ENCODE measurements around the gene ADNP2.
"Not testable (repeated sequence)": the region's sequence is repeated elsewhere in the genome, so short reads cannot be mapped to it uniquely, and the experiment has no call there.

The ADNP2 gene

DNA sequence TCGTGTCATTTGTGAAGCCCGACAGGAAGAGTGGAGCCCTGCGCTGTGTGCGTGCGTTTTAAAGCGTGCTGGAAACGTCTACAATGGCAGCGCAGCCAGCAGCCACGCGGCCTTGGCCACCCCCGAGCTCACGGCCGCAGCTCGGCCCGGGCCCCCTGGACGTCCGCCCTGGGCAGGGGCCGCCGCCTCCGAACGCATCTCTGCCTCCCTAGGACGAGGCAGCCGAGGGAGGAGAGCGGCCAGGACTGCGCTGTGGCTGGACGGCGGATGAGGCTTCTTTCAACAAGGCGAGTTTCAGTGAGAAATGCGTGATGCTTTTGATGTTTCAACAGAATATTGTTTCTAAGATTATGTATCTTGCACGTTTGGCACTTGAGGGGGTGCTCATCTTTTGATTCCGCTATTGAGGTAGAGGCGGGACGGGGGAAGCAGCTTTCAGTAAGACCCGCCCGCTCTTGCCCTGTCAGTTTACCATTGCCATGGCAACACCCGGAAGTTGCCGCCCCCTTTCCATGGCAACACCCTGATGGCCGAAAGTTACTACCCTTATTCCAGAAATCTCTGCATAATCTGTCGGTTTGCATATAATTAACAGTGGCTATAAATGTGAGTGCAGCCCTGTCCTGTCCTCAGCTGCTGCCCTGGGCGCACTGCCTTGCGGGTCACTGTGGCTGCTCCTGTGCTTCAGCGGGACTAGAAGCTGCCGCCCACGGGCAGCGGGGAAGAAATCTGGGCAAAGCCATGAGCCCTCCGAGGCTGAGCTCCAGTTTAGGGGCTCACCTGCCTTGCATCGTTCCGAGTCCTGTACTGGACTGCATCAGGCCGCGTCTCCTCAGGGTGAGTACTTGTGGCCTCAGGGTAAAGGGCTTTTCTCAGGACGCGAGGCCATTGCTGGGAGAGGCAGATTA is 38.6 kb downstream of the ADNP2 start:
- peak; percentile 76 to 84 for DNase-seq

DNA sequence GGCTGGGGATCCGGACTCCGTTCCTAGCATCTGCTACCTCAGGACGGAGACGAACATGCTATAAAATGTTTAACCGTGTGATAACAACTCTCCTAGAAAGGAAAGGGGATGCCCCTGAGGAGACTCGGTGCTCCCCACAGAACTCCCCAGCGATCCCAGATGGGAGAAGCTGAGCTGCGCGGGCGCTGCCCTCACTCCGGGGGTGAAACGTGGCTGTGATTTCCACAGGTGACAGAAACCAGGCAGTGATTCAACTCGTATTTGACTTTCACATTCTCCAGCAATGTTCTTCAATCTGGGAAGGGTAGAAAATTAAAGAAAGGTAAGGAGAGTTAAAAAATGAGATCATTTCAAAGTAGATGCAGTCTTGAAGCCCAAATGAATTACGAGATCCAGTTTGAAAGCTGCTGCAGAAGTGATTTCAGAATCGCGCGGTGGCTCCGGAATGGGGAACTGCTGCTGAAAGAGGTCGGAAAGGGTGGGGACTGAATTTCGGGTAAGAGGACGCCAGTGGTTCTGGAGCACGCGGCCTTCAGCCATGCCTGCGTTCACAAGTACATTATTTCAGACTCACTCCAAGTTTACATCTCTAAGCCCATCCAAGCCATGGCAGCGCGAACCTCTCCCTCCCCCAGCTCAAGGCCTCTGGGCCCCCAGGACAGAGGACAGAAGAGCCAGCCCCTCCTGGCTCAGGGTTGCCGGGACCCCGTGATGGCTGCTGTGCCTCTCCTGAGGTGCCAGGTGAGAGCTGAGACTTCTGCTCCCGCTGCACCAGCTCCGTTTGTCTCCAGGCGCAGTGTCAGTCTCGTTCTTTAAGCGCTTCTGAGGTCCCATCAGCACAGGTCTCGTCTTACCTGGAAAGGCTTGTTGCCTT is 39.5 kb downstream of the ADNP2 start:
- DNase-seq, result peak in 1 of 2 donors; percentile 27

DNA sequence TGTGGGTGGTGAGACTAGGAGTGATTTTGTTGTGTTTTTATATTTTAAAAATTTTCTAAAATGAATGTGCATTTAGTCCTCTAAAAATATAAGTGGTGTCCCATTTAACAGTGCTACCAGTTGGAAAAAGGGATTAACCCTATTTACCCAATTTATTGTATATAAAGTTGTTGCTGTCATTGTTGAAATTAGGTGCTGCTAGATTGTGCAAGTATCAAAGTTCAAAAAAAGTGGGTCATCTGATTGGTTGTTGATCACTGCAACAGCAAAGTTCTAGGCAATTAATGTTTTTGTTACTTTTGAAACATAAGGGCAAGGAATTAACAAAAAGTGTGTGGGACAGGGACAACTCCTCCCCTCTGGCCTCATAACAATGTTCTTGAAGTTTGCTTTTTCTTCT is 40.6 kb downstream of the ADNP2 start:
- DNase-seq, result no peak

DNA sequence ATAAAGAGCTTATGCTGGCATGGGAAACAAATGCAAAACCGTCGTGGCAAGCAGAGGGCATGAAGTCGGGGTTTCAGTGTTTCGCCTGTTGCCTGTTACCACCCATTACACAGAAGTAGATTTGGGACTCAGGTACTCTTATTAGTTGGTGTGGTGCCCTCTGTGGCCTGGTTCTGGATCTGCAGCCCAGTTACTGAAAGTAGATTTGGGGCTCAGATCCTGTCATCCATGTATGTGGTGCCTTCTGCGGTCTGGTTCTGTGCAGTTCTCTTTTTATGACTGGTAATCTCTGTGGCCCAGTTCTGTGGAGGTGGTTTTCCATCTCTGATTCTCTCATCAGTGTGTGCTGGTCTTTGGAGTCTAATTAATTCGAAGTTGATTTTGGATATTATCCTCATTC is 45.2 kb downstream of the ADNP2 start:
- DNase-seq, result peak; percentile 33 to 44

DNA sequence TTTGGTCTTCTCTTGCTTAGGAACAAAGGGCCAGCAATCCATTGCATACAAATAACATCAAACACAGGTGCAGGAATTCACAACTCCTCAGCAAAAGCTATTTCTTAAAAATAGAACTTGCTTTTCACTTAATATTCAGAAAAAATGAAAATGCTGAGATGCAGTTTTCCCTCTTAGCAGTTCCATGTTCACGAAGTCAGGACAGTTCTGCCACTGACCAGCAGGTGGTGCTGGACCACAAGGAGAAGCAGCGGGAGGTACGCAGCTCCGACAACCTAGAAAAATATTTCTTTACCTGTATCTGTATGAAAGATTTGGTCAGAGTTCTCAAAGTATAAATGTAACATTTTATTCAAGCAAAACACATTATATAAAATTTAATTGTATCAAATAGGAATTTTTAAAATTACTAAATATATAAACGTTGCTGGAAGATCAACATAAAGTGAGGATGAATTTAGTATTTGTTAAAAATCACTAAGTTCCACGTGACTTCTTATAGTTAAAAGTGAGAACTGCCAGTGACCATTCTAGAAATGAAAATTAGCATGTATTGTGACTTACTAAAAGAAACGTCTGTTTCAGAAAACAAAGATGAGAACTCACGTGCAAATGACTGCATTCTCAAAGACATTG is 48.8 kb downstream of the ADNP2 start:
- DNase-seq, result peak; percentile 63 to 73

DNA sequence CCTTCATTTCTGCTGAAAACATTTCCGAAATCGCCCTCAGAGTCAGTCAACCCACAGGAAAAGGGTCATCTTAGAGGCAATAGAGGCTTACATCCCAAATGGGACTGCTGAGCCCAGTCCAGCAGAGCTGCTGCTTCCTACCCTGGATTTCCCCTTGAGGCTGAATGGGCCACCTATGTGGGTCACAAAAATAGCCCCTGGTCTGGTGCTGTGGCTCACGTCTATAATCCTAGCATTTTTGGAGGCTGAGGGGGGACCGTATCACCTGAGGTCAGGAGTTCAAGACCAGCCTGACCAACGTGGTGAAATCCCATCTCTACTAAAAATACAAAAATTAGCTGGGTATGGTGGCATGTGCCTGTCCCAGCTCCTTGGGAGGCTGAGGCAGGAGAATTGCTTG is 49.3 kb downstream of the ADNP2 start:
- DNase-seq, result no peak

DNA sequence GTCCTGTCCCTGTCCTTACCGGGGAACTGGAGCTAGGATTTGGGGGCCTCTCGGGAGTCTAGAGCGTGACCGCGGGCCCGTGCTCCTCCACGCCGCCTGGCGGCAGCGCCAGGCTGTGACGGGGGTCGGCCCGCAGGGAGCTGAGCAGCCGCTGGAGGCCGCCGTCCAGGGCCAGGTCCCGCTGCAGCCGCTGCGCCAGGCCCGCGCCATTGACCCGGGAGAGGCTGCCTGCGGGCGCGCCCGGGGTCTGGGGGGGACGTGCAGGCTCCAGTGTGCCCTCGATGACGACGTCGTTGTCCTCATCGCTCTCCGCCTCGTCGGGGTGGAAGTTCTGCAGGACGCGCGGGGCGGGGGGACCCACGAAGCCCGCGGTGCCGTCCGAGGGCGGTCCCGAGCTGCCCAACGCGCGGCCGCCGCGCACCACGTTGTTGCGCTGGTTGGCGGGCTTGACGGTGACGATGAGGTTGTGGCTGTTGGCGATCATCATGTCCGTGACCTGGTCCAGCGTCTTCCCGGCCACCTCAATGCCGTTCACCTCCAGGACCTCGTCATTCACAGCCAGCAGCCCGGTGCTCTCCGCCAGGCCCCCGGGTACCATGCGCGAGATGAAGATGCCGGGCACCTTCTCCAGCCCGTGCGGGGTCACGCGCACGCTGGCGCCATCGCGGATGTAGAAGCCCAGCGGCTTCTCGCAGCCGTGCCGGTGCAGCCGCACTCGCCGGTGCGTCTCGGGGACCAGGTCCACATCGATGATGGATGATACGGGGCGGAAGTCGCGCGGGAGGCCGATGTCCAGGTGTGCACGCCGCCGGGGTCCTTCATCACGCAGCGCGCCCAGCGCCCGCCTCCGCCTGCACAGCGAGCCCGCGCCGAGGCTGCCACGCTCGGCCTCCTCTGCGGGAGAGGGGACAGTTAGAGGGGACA is 50.9 kb downstream of the ADNP2 start:
- DNase-seq, result peak; percentile 40 to 43

DNA sequence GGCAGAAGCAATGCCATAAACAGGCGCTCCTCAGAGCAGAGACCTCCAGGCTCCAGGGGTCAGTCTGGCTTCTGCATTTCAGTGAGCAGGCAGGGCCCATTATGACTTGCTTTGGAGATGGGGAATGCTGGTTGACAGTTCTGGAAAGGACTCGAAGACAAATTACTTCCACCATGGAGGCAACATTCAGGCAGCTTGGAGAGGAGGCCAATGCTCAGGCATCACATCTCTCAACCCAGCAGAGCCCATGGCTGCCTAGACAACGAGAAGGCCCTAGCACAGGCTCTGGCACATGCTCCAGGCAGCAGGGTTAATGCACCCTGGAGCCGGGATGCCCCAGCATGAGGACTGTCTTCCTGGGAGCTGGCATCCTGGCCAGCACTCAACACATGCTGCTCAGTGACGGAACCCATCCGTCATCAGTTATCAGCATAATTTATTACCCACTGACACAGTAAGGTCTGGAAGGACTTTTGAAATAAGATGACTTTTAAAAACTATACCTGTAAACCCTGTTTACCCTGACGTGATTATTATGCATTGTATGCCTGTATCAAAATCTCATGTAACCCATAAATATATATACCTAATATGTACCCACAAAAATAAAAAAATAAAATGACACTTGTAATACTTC is 52.8 kb downstream of the ADNP2 start:
- DNase-seq, result no peak

DNA sequence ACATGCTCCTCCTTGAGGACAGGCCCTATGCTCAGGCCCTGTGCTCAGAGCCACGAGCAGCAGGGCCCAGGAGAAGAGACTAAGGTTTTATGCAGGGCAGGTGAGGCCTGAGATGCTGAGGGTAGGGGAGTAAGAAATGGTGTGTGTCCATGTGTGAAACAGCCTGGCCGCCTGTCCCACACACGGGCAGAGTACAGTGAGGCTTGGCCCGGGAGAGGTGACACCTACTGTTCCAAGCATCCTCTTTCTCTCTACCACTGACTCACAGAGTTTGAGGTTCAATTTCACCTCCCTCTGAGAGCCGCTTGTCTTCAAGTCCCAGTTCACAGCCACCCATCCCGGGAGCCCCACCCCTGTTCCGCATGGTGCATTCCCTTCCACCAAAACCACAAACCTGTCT is 54.1 kb downstream of the ADNP2 start:
- no peak for DNase-seq

DNA sequence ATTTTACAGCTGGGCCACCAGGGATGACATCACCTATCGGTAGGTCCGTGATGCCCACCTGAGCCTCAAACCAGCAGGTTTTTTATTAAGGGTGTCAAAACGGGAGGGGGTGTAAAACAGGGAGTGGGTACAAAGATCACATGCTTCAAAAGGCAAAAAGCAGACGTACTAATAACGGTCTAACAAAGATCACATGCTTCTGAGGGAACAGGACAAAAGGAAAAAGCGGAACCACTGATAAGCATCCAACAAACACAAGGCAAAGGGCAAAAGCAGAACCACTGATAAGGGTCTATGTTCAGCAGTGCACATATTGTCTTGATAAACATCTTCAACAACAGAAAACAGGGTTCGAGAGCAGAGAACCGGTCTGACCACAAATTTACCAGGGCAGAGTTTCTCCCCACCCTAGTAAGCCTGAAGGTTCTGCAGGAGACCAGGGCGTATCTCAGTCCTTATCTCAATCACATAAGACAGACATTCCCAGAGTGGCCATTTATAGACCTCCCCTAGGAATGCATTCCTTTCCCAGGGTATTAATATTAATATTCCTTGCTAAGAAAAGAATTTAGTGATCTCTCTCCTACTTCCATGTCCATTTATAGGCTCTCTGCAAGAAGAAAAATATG is 55.8 kb downstream of the ADNP2 start:
- not testable (repeated sequence) for DNase-seq

DNA sequence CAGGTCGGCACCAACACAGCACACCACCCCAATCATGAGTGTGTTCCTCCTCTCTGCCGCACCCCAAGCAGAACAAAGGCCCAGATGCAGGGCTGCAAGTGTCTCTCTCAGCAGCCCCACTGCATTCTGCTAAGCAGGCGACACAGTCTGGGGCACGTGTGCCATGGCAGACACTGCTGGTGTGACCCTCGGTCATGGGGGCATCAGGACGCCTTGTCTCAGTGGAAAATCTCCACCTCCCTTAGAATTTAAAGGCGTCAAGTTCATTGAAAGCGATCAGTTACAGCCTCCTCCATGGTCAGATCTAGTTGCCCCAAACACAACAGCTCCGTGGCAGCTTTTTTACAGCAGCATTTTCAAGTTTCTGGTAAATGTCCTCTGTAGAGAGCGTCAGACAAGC is 57.2 kb downstream of the ADNP2 start:
- no peak for DNase-seq

DNA sequence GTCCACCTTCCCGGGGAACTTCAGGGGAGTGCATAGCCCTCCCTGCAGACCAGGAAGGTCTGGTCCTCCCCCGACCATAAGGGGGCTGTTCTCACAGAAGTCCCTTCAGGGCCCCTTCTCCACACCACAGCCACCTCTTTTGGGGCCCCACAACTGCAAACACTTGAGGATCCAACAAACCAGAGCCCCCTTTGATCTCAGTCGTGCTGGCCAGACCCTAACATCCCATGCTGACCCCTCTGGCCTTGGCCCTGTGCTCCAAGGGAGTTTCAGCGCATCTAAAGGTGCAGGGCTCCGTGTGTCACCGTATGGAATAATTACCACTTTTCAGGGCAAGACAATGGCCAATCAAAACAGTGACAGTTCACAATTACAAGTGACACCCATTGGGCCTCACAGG is 57.7 kb downstream of the ADNP2 start:
- DNase-seq, result no peak

DNA sequence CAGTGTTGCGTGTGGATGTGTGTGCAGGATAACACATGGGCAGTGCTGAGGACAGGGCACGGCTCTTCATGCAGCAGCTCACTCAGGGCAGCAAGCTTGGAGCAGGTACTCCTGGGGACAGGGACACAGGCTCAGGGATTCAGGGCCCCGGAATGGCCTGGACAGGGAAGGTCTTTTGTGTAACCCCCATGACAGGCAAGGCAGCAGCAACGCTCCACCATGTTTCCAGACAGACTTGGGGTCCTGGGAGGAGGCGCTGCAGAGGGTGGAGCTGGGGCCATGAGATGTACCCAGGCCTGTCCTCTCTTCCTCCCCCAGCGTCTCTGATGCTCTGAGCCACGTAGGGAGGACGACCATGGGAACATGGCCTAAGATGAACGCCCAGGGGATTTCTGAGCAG is 58.3 kb downstream of the ADNP2 start:
- DNase-seq, result no peak

DNA sequence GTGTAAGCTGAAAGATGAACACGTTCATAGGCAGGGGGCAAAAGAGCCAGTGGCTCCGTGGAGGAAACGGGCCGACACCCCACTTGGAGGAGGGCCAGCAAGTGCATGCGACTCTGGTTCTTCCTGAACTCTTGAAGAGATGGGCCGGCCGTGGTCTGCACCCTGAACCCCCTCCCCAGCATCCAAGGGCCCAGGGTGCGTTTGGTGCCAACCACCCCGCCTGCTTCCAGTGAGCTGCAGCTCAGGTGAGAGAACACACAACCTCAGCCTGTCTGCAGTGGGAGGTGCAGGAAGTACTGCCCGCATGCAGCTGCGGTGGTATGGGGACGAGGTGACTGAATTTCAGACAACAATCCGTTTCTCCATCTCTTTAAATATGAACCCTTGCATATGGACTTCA is 58.9 kb downstream of the ADNP2 start:
- DNase-seq, result no peak

DNA sequence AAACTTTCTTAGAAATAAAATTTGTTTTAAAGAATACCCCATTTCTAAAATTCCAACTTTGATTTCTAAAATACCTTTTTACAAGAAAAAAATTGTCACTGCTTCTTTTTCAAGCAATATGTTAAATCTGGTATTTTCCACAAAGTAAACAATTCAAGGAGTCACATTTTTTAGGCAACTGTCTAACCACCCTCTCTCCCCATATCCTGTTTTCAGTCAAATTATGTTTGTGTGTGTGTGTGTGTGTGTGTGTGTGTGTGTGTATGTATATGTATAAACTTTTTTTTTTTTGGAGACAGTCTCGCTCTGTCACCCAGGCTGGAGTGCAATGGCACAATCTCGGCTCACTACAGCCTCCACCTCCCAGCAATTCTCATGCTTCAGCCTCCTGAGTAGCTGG is 59.3 kb downstream of the ADNP2 start:
- DNase-seq, result no peak

DNA sequence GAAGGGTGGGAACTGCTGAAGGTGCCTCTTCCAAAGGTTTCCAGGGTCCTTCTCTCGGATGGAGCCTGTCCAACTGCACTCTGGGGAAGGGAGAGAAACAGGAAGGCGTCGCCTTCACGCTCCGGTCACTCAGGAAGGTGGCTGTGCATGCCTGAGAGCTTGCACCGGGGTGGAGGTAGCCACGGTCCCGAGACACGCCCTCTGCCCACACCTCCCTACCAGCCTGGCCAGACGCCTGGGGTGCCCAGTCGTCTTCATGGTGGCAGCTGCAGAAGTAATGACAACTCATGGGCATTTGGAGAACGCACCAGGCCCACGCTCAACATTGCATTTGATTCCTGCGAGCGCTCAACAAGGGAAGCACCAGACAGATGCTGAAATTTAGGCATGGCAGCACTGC is 59.9 kb downstream of the ADNP2 start:
- no peak for DNase-seq

DNA sequence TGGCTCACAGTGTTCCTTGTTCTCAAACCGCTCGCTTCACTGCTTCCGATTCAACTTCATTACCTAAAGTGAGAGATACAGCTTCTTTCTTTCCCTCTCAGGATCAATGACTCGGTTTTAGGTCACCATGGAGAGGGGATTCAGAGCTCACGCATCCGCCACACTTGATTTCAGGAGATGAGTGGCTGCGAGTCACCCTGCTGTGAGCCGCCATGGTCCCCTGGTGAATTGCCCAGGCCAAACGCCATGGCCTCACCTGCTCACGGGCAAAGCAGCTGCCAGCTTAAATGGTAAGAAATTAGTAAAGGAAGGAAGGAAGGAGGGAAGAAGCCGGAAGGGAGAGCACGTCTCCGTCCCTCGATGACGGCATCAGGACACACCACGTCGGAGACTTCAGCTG is 60.5 kb downstream of the ADNP2 start:
- no peak for DNase-seq

DNA sequence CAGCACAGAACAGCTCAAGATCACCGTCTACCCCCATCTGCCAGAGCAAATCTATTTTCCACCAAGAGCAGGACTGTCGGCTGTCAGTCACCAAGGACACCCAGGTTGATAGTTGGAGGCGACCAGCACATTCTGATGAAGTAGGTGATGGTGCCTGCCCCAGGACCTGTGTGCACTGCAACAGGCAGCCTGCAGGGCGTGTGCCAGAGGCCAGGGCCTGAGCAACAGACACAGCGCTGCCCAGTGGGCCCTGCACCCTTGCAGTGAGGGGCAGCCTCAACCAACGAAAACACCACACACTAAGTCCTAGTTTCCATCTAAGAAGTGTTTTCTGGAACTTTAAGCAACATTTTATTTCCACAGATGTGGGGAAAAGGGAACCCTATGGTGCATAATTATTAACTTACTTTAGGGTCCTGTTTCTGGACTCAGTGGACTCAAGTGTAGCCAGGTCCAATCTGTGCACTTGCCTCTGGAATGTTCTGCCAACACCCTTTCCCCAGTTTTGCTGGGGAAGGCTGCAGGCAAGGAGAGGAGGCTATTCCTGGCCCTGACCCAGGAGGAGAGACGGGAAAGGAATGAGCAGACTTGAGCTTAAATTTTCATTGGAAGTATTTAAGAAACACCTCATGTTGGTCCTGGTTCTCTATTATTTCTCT is 61.5 kb downstream of the ADNP2 start:
- DNase-seq, result no peak

DNA sequence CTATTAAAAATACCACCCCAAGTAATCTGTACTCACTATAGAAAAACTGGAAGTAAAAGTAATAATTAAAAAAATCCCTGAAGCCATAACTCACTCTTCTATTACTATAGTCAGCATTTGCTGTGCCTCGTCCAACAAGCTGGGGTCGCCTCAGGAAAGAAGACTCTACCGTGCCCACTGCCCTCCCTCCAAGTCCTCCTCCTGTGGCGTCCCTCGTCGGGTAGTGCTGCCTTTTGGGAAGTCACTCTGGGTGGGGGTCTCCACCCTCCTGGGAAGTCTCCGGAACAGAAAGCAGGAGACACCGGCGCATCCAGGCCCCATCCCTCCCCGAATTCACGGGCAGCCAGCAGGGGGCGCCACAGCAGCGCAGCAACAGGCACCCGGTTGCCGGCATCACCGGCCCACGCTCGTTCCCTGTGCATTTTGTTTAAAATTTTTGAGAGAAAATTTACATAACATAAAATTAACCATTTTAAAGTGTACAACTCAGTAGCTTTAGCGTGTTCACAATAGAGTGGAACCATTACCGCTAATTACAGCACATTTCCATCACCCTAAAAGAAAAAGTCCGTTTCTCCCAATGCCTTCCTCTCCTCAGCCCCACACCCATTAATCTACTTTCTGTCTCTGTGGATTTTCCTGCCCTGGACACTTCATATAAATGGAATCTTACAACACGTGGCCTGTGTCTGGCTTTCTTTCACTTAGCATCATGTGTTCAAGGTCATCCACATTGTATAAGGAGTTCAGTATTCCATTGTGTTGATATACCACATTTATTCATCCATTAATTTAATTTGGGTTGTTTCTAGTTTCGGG is 62.2 kb downstream of the ADNP2 start:
- peak; percentile 24 to 48 for DNase-seq

DNA sequence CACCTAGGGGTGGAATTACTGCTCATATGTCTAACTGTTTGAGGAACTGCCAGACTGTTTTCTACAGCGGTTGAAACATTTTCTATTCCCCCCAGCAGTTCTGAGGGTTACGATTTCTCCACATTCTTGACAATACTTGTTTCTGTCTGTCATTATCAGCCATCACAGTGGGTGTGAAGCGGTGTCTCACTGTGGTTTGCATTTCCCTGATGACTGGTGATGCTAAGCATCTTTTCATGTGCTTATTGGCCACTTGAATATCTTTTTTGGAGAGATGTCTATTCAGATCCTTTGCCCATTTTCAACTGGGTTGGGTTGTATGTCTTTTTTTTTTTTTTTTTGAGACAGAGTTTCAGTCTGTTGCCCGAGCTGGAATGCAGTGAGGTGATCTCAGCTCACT is 63.0 kb downstream of the ADNP2 start:
- peak; percentile 11 to 36 for DNase-seq

Measured in CD4-positive, alpha-beta T cell treated with Interleukin-1 beta for 1 hour (primary cell).